Measurements from ENCODE around the gene ARHGEF2. TPM values are rescaled to one million over a fixed set of nuclear protein-coding genes. Genes with fewer than 3 reads are reported as not detected.

The ARHGEF2 gene
- total and polyA plus RNA-seq, 2 donors from 2014 or later: 32.3 to 99.6 TPM

DNA sequence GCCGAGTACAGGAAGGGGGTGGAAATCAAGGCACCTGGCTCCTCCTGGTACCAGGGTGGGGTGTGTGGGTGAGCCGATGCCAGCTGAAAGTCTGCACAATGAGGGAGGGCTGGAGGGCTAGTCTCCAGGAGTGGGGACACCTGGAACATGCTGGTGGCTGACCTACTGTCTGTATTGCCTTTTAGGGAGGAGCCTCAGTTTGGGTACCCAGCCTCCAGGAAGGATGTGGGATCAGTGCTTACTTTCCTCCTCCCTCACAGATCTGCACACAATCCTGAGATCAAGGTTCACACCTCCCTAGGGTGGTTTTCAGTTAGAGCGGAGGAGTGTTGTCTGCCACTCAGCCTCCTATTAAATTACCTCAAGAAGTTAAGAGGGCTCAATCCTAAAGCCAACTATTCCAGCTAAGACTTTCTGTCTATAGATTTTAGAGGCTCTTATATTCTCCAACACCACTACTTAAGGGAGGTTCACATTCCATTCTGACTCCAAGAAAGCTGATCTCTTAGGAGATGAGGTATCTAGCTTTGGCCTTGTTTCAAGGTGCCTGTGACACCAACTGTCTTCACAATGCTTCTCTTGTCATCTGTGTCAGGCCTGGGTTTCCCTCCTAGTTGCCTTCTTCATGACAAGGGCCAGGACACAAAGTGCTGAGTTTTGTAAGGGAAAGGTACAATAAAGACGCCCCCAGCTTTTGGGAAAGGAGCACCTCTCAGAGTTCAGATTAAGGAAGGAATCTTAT lies 26.7 kb upstream of the ARHGEF2 start:
- FAIRE-seq (no peak), DNase-seq (peak in 2 of 5 donors; percentile 39 to 52)
- Histone ChIP-seq H3K27ac (ENCODE audit: low read depth in 2 of 2, low read length in 2 of 2) (no peak overlapping the region), H3K4me3 (ENCODE audit: low read length in 3 of 3) (no peak overlapping the region), H3K9ac (ENCODE audit: low read length in 3 of 3) (no peak overlapping the region), H3K9me3 (ENCODE audit: control insufficient read depth in 2 of 3, insufficient read depth in 1 of 3, low read length in 3 of 3) (no peaks in the 10 kb centered on the region), H3K27me3 (ENCODE audit: control insufficient read depth, insufficient read depth, low read length) (no peaks in the 10 kb centered on the region), H3K36me3 (ENCODE audit: control insufficient read depth in 2 of 3, insufficient read depth in 3 of 3, low read length in 3 of 3) (peaks cover 0 to 6% (median 0%) of the 10 kb centered on the region in 3 donors), H3K4me1 (ENCODE audit: control insufficient read depth in 2 of 3, insufficient read depth in 2 of 3, low read depth in 1 of 3, low read length in 3 of 3) (peaks cover 0 to 19% (median 14%) of the 10 kb centered on the region in 3 donors)
- intact Hi-C loops (cut with DNase I): no loop called here
- TF ChIP-seq, protein P1, sequence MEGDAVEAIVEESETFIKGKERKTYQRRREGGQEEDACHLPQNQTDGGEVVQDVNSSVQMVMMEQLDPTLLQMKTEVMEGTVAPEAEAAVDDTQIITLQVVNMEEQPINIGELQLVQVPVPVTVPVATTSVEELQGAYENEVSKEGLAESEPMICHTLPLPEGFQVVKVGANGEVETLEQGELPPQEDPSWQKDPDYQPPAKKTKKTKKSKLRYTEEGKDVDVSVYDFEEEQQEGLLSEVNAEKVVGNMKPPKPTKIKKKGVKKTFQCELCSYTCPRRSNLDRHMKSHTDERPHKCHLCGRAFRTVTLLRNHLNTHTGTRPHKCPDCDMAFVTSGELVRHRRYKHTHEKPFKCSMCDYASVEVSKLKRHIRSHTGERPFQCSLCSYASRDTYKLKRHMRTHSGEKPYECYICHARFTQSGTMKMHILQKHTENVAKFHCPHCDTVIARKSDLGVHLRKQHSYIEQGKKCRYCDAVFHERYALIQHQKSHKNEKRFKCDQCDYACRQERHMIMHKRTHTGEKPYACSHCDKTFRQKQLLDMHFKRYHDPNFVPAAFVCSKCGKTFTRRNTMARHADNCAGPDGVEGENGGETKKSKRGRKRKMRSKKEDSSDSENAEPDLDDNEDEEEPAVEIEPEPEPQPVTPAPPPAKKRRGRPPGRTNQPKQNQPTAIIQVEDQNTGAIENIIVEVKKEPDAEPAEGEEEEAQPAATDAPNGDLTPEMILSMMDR (IDR thresholded peaks at IDR 0.05; ENCODE audit: borderline replicate concordance, extremely low read depth, insufficient read depth): no peak

DNA sequence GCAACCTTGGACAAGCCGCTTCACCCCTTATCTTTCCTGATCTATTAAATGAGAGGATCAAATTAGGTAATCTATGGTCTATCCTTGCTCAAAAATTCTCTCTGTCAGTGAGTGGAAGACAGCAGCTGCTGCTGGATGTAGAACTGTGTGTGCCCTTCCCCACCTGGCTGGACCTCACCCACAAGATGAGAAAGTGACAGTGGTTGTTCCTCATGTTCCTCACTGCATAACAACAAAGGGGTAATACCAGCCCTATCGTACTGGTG lies 25.5 kb upstream of the ARHGEF2 start:
- H3K36me3 ChIP-seq (ENCODE audit: control insufficient read depth in 2 of 3, insufficient read depth in 3 of 3, low read length in 3 of 3): no peaks in the 10 kb centered on the region
- H3K4me1 ChIP-seq (ENCODE audit: control insufficient read depth in 2 of 3, insufficient read depth in 2 of 3, low read depth in 1 of 3, low read length in 3 of 3): peaks cover 0 to 19% (median 14%) of the 10 kb centered on the region in 3 donors
- DNase-seq (no peak), FAIRE-seq (no peak)
- no peaks in the 10 kb centered on the region for H3K9me3 ChIP-seq (ENCODE audit: control insufficient read depth in 2 of 3, insufficient read depth in 1 of 3, low read length in 3 of 3)
- TF ChIP-seq, protein P1 (IDR thresholded peaks at IDR 0.05; ENCODE audit: borderline replicate concordance, extremely low read depth, insufficient read depth): no peak
- intact Hi-C loops (cut with DNase I): no loop called here
- H3K4me3 ChIP-seq (ENCODE audit: low read length in 3 of 3): no peak overlapping the region
- no peak overlapping the region for H3K9ac ChIP-seq (ENCODE audit: low read length in 3 of 3)
- no peaks in the 10 kb centered on the region for H3K27me3 ChIP-seq (ENCODE audit: control insufficient read depth, insufficient read depth, low read length)
- no peak overlapping the region for H3K27ac ChIP-seq (ENCODE audit: low read depth in 2 of 2, low read length in 2 of 2)

DNA sequence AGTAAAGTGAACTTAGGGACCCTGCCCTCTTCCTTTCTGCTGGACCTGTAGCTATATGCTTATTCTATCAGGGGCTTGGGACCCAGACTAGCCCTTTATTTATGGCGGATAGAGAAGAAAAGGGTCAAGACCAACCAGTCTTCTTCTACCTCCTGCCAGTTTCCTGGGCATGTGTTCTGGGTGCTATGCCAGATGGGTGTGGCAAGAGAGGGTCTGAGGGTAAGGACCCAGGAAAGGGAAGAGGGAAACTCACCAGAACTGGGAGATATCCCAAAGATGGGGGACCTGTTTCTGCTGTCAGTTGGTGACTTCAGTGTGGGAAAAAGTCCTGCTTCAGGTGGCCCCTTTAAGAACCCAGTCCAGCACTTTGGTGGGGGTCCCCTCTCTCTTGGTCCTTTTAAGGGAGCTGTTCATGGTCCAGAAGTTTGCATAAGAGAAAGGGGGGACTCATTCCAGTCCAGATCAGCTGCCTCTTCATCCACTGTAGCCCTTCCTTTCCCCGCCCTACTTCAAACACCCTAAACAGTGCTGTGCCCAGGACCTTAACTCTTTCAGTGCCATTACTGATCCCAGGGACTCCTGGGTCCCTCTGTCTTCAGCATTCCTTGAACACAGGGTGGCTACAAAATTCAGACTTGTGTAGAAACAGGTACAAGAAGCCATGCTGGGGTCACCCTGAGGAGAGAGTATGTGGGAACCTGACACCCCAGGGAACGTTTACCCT lies 24.0 kb upstream of the ARHGEF2 start:
- DNase-seq (no peak), FAIRE-seq (no peak)
- H3K27me3 ChIP-seq (ENCODE audit: control insufficient read depth, insufficient read depth, low read length): no peaks in the 10 kb centered on the region
- H3K4me1 ChIP-seq (ENCODE audit: control insufficient read depth in 2 of 3, insufficient read depth in 2 of 3, low read depth in 1 of 3, low read length in 3 of 3): peaks cover 0 to 19% (median 14%) of the 10 kb centered on the region in 3 donors
- H3K36me3 ChIP-seq (ENCODE audit: control insufficient read depth in 2 of 3, insufficient read depth in 3 of 3, low read length in 3 of 3): no peaks in the 10 kb centered on the region
- H3K9me3 ChIP-seq (ENCODE audit: control insufficient read depth in 2 of 3, insufficient read depth in 1 of 3, low read length in 3 of 3): no peaks in the 10 kb centered on the region
- TF ChIP-seq, protein P1 (IDR thresholded peaks at IDR 0.05; ENCODE audit: borderline replicate concordance, extremely low read depth, insufficient read depth): no peak
- H3K4me3 ChIP-seq (ENCODE audit: low read length in 3 of 3): peak overlapping the region in 1 of 3 donors; percentile 17
- H3K27ac ChIP-seq (ENCODE audit: low read depth in 2 of 2, low read length in 2 of 2): peak overlapping the region; percentile 6 to 68
- intact Hi-C loops (cut with DNase I): no loop called here
- H3K9ac ChIP-seq (ENCODE audit: low read length in 3 of 3): peak overlapping the region in 1 of 3 donors; percentile 28

Data from kidney (tissue), 14 donors.